ENCODE results near the gene NISCH. TPM values are rescaled to one million over a fixed set of nuclear protein-coding genes. Genes with fewer than 3 reads are reported as not detected.

Gene NISCH
- total RNA-seq, 1 experiment from 2014 or later: 72.8 TPM

- no peak overlapping the region for H2AFZ ChIP-seq (ENCODE audit: low read depth, low read length, poor library complexity, severe bottlenecking)
- RAD21 ChIA-PET (ENCODE audit: low non-redundant PET in 1 of 2, low total read pairs in 2 of 2, uncharacterized antibody in 2 of 2, unreplicated experiment in 2 of 2): no interaction called here
- CTCF ChIA-PET: no interaction called here
- H3K9me3 ChIP-seq (ENCODE audit: control insufficient read depth in 1 of 2, insufficient read depth in 1 of 2, low read depth in 1 of 2, low read length in 2 of 2): no peaks in the 10 kb centered on the region
- BruUV-seq (replicated peaks): no TSS peak
- no peaks in the 10 kb centered on the region for H4K20me1 ChIP-seq (ENCODE audit: insufficient read depth)
- no peak for TF ChIP-seq CBX3 (IDR thresholded peaks at IDR 0.05; ENCODE audit: low read depth)
- no peak for TF ChIP-seq SIN3A (IDR thresholded peaks at IDR 0.05; ENCODE audit: low read depth)
- no peak for TF ChIP-seq POLR2AphosphoS5 (IDR thresholded peaks at IDR 0.05; ENCODE audit: low read depth, low read length)
- no peak for TF ChIP-seq SP1 (IDR thresholded peaks at IDR 0.05; ENCODE audit: low read depth)
- no peak for TF ChIP-seq TCF7L2 (IDR thresholded peaks at IDR 0.05; ENCODE audit: borderline replicate concordance, extremely low read depth, insufficient read depth, insufficient read length)
- no peak for TF ChIP-seq EZH2phosphoT487 (IDR thresholded peaks at IDR 0.05; ENCODE audit: borderline replicate concordance)
- DNase-seq (ENCODE audit: low read depth, low spot score) (no peak), ATAC-seq (no peak)
- H3K36me3 ChIP-seq (ENCODE audit: control insufficient read depth in 1 of 2, insufficient read depth in 2 of 2, low read length in 2 of 2): no peaks in the 10 kb centered on the region
- H3K27me3 ChIP-seq (ENCODE audit: insufficient read depth, low read length): no peaks in the 10 kb centered on the region
- intact Hi-C loops (cut with micrococcal nuclease): no loop called here
- no peak overlapping the region for H3K4me2 ChIP-seq (ENCODE audit: low read length)
- POLR2A ChIA-PET: interaction anchor here (1.3 kb wide), 1 partner anchor 11 kb away, joined by 3 read pairs; the partner anchor contains the start of gene SEMA3G
- H3K9ac ChIP-seq (ENCODE audit: low read length): no peak overlapping the region
- no peaks in the 10 kb centered on the region for H3K79me2 ChIP-seq (ENCODE audit: insufficient read depth, low read length)
- no peaks in the 10 kb centered on the region for H3K9me2 ChIP-seq (ENCODE audit: insufficient read depth)
- no peak overlapping the region for H3K27ac ChIP-seq (ENCODE audit: low read depth, low read length)
- no peak overlapping the region for H3K4me3 ChIP-seq (replicated peaks in 1 of 2; ENCODE audit: low read depth in 1 of 2, low read length in 2 of 2)
- H3K4me1 ChIP-seq (ENCODE audit: control insufficient read depth in 1 of 2, insufficient read depth in 2 of 2, low read length in 2 of 2): no peaks in the 10 kb centered on the region
Measured at GRCh38 chr3:52433996-52434479, 21.4 kb upstream of the NISCH start.

DNA sequence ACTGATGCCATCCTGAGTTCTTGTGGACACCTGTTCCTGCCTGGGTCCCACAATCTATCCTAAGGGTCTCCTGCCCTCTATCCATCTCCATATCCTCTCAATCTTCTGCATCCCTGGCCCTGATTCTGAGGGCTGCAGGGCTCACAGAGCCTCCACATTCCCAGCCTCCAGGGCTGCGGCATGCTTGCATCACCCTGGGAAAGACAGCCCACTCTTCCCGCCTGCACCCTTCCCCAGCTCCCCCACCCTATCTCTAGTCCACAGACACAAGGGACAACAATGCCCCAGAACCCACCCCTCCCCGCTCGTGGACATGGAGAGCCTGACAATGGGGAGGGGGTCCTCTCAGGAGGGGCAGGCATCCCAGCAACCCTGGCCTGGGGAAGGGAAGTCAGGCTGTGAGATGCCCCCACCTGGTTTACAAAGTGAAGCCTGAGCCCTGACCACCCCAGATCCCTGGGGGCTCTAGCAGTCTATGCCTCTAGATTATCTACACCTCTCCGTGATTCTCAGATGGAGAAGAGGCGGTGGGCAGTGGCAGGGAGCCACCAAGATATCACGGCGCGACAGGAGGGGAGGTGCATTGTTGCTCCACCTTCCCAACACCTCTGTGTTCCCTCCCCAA, 20.8 kb upstream of the NISCH start:
- Histone ChIP-seq H3K4me3 (replicated peaks in 1 of 2; ENCODE audit: low read depth in 1 of 2, low read length in 2 of 2) (no peak overlapping the region), H3K36me3 (ENCODE audit: control insufficient read depth in 1 of 2, insufficient read depth in 2 of 2, low read length in 2 of 2) (no peaks in the 10 kb centered on the region), H4K20me1 (ENCODE audit: insufficient read depth) (no peaks in the 10 kb centered on the region), H3K4me2 (ENCODE audit: low read length) (no peak overlapping the region), H3K27ac (ENCODE audit: low read depth, low read length) (no peak overlapping the region), H3K4me1 (ENCODE audit: control insufficient read depth in 1 of 2, insufficient read depth in 2 of 2, low read length in 2 of 2) (no peaks in the 10 kb centered on the region), H3K9me3 (ENCODE audit: control insufficient read depth in 1 of 2, insufficient read depth in 1 of 2, low read depth in 1 of 2, low read length in 2 of 2) (no peaks in the 10 kb centered on the region), H3K27me3 (ENCODE audit: insufficient read depth, low read length) (no peaks in the 10 kb centered on the region), H2AFZ (ENCODE audit: low read depth, low read length, poor library complexity, severe bottlenecking) (no peak overlapping the region), H3K9me2 (ENCODE audit: insufficient read depth) (no peaks in the 10 kb centered on the region), H3K79me2 (ENCODE audit: insufficient read depth, low read length) (no peaks in the 10 kb centered on the region), H3K9ac (ENCODE audit: low read length) (no peak overlapping the region)
- ATAC-seq (no peak), DNase-seq (ENCODE audit: low read depth, low spot score) (no peak)
- intact Hi-C loops (cut with micrococcal nuclease): no loop called here
- no TSS peak for BruUV-seq (replicated peaks)
- TF ChIP-seq EZH2phosphoT487 (IDR thresholded peaks at IDR 0.05; ENCODE audit: borderline replicate concordance): no peak
- no peak for TF ChIP-seq FOSL1 (IDR thresholded peaks at IDR 0.05; ENCODE audit: low read depth)
- TF ChIP-seq RAD21 (IDR thresholded peaks at IDR 0.05; ENCODE audit: low read depth): no peak
- TF ChIP-seq, protein P1, sequence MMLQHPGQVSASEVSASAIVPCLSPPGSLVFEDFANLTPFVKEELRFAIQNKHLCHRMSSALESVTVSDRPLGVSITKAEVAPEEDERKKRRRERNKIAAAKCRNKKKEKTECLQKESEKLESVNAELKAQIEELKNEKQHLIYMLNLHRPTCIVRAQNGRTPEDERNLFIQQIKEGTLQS (IDR thresholded peaks at IDR 0.05): no peak
- TF ChIP-seq SRF (IDR thresholded peaks at IDR 0.05; ENCODE audit: low read depth): no peak
- no peak for TF ChIP-seq EGR1 (IDR thresholded peaks at IDR 0.05; ENCODE audit: low read depth)
- no peak for TF ChIP-seq ZBTB33 (IDR thresholded peaks at IDR 0.05; ENCODE audit: extremely low read depth, insufficient replicate concordance, low read length)
- TF ChIP-seq YY1 (IDR thresholded peaks at IDR 0.05; ENCODE audit: extremely low read depth, insufficient replicate concordance, low read depth, low read length): no peak
- RAD21 ChIA-PET (ENCODE audit: low non-redundant PET in 1 of 2, low total read pairs in 2 of 2, uncharacterized antibody in 2 of 2, unreplicated experiment in 2 of 2): no interaction called here
- CTCF ChIA-PET: no interaction called here
- POLR2A ChIA-PET: no interaction called here

Measured in HCT116 (cell line).